Mesenchymal stem cell (in vitro differentiated cells and primary cell): ENCODE results near the gene LRRFIP1.
A peak's percentile ranks its signal among the peaks of the same experiment; 100 is the strongest.

Experiments used
- DNase-seq: peaks from one replicate; pipeline ENCODE4 v3.0.0-alpha.2; 2013
- H2AFZ ChIP-seq: one replicate; pipeline ENCODE4 v1.6.1; 2013; ENCODE audit warnings: low read depth, mild to moderate bottlenecking, control low read depth, inconsistent platforms, low read length, moderate library complexity
- H2AK5ac ChIP-seq: 2 replicates; pipeline ENCODE4 v1.6.1; 2013; ENCODE audit warnings: low read length, moderate library complexity, mild to moderate bottlenecking, inconsistent platforms; ENCODE audit not compliant: severe bottlenecking
- H2BK120ac ChIP-seq: one replicate; pipeline ENCODE4 v1.6.1; 2013; ENCODE audit warnings: low read depth, mild to moderate bottlenecking, inconsistent platforms, low read length, moderate library complexity
- H2BK12ac ChIP-seq, 2 experiments: one replicate each; pipeline ENCODE4 v1.6.1; 2013; ENCODE audit warnings: inconsistent platforms in 2 of 2, low read length in 2 of 2, mild to moderate bottlenecking in 2 of 2, moderate library complexity in 2 of 2, control low read depth in 1 of 2
- H2BK15ac ChIP-seq: one replicate; pipeline ENCODE4 v1.6.1; 2013; ENCODE audit warnings: mild to moderate bottlenecking, low read depth, inconsistent platforms; ENCODE audit not compliant: poor library complexity, severe bottlenecking
- H2BK5ac ChIP-seq: 2 replicates; pipeline ENCODE4 v1.6.1; 2013; ENCODE audit warnings: low read depth, mild to moderate bottlenecking, low read length, control low read depth, inconsistent platforms; ENCODE audit not compliant: poor library complexity, severe bottlenecking
- H3K14ac ChIP-seq, 2 experiments: one replicate each; pipeline ENCODE4 v1.6.1; 2013; ENCODE audit warnings: inconsistent platforms in 2 of 2, low read length in 2 of 2, control low read depth in 1 of 2, mild to moderate bottlenecking in 1 of 2, moderate library complexity in 1 of 2
- H3K18ac ChIP-seq, 2 experiments: one replicate each; pipeline ENCODE4 v1.6.1; 2013; ENCODE audit warnings: inconsistent platforms in 2 of 2, low read length in 2 of 2, control low read depth in 1 of 2, low read depth in 1 of 2, mild to moderate bottlenecking in 1 of 2
- H3K23ac ChIP-seq, 2 experiments: one replicate each; pipeline ENCODE4 v1.6.1; 2013; ENCODE audit warnings: inconsistent platforms in 2 of 2, low read length in 2 of 2, mild to moderate bottlenecking in 2 of 2, moderate library complexity in 2 of 2, control low read depth in 1 of 2
- H3K27ac ChIP-seq: 2 replicates; pipeline ENCODE4 v1.5.1; 2013; ENCODE audit warnings: mild to moderate bottlenecking, moderate library complexity, low read length, control low read depth, inconsistent platforms; ENCODE audit not compliant: poor library complexity, severe bottlenecking
- H3K27me3 ChIP-seq, 2 experiments: 2 replicates each; pipeline versions ENCODE4 v1.6.1 to v1.7.0; 2013; ENCODE audit warnings: low read length in 2 of 2, mild to moderate bottlenecking in 2 of 2, moderate library complexity in 2 of 2, control low read depth in 1 of 2, inconsistent platforms in 1 of 2; ENCODE audit not compliant: control insufficient read depth in 1 of 2, insufficient read depth in 1 of 2
- H3K36me3 ChIP-seq, 2 experiments: 2 replicates each; pipeline versions ENCODE4 v1.6.1 to v1.7.0; 2013; ENCODE audit warnings: low read length in 2 of 2, control low read depth in 1 of 2, inconsistent platforms in 1 of 2, low read depth in 1 of 2, mild to moderate bottlenecking in 1 of 2; ENCODE audit not compliant: insufficient read depth in 2 of 2, control insufficient read depth in 1 of 2
- H3K4ac ChIP-seq, 2 experiments: one replicate each; pipeline ENCODE4 v1.6.1; 2013; ENCODE audit warnings: inconsistent platforms in 2 of 2, low read length in 2 of 2, mild to moderate bottlenecking in 2 of 2, moderate library complexity in 2 of 2, control low read depth in 1 of 2, low read depth in 1 of 2
- H3K4me1 ChIP-seq: 2 replicates; pipeline ENCODE4 v1.6.1; 2013; ENCODE audit warnings: low read depth, low read length, control low read depth; ENCODE audit not compliant: control insufficient read depth, insufficient read depth
- H3K4me2 ChIP-seq: 2 replicates; pipeline ENCODE4 v1.6.1; 2013; ENCODE audit warnings: low read length, mild to moderate bottlenecking, inconsistent platforms; ENCODE audit not compliant: poor library complexity, severe bottlenecking
- H3K4me3 ChIP-seq, 2 experiments: 2 replicates each; pipeline versions ENCODE4 v1.5.1 to v1.7.0; 2013; ENCODE audit warnings: low read length in 2 of 2, mild to moderate bottlenecking in 2 of 2, control low read depth in 1 of 2, low read depth in 1 of 2; ENCODE audit not compliant: insufficient read depth in 1 of 2
- H3K79me1 ChIP-seq: replicated peaks from 2 replicates; pipeline ENCODE4 v1.6.1; 2013; ENCODE audit warnings: mild to moderate bottlenecking, control low read depth, low read length, inconsistent platforms; ENCODE audit not compliant: poor library complexity, severe bottlenecking
- H3K9ac ChIP-seq: 2 replicates; pipeline ENCODE4 v1.7.0; 2013; ENCODE audit warnings: mild to moderate bottlenecking, low read length, moderate library complexity
- H3K9me3 ChIP-seq: 2 replicates; pipeline ENCODE4 v1.7.0; 2013; ENCODE audit warnings: mild to moderate bottlenecking, low read length; ENCODE audit not compliant: control insufficient read depth
- H4K8ac ChIP-seq: one replicate; pipeline ENCODE4 v1.6.1; 2013; ENCODE audit warnings: inconsistent platforms, mild to moderate bottlenecking, low read length, moderate library complexity
- H4K91ac ChIP-seq: one replicate; pipeline ENCODE4 v1.6.1; 2013; ENCODE audit warnings: mild to moderate bottlenecking, low read length, inconsistent platforms
- WGBS: methylation state at CpG from one replicate; pipeline ENCODE4 v1.1.7; 2013; ENCODE audit warnings: mixed read lengths; 5-methylcytosine and 5-hydroxymethylcytosine counted together

The LRRFIP1 gene

DNA sequence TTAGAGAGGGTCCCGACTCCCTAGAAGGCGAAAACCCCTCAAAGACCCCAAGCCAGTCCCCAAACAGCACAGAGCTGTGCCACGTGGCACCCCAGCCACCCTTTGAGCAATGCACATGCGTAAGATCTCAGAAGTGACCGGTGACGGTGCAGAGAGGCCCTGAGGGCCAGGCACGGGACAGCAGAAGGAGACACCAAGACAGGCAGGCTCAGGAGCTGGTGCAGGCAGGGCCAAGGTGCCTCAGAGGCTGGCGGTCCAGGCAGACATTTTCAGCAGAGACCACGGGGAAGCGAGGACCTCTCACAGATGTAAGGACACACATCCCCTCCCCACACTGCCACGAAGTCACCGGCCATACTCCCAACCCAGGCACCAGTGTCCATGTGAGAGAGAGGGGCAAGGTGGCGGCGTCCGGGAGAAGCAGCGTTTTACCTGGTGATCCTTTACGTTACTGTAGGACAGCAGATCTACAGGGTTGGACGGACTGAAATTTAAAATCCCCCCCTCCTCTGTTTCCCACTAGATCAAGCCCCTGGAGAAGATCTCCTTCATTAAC lies 34.9 kb upstream of the LRRFIP1 start:
- H3K14ac ChIP-seq: peak overlapping the region in 1 of 2 experiments; percentile 23
- peak overlapping the region in 1 of 2 experiments; percentile 68 for H2BK12ac ChIP-seq
- no peak overlapping the region for H3K18ac ChIP-seq
- H3K4me1 ChIP-seq: peaks cover 31% of the 10 kb centered on the region
- H3K27ac ChIP-seq: no peak overlapping the region
- no peaks in the 10 kb centered on the region for H3K79me1 ChIP-seq
- no peak overlapping the region for H2AK5ac ChIP-seq
- no peak overlapping the region for H3K4me3 ChIP-seq
- no peaks in the 10 kb centered on the region for H3K36me3 ChIP-seq
- no peak for DNase-seq
- H3K23ac ChIP-seq: no peak overlapping the region
- H3K27me3 ChIP-seq: no peaks in the 10 kb centered on the region
- H3K9ac ChIP-seq: no peak overlapping the region
- H4K8ac ChIP-seq: no peak overlapping the region
- H2AFZ ChIP-seq: no peak overlapping the region
- peak overlapping the region; percentile 5 for H4K91ac ChIP-seq
- WGBS: 93% methylated on average over 17 of the region's 18 CpGs
- no peak overlapping the region for H2BK120ac ChIP-seq
- H2BK5ac ChIP-seq: no peak overlapping the region
- H3K4ac ChIP-seq: peak overlapping the region in 1 of 2 experiments; percentile 6
- no peak overlapping the region for H3K4me2 ChIP-seq
- H3K9me3 ChIP-seq: no peaks in the 10 kb centered on the region
- H2BK15ac ChIP-seq: no peak overlapping the region

DNA sequence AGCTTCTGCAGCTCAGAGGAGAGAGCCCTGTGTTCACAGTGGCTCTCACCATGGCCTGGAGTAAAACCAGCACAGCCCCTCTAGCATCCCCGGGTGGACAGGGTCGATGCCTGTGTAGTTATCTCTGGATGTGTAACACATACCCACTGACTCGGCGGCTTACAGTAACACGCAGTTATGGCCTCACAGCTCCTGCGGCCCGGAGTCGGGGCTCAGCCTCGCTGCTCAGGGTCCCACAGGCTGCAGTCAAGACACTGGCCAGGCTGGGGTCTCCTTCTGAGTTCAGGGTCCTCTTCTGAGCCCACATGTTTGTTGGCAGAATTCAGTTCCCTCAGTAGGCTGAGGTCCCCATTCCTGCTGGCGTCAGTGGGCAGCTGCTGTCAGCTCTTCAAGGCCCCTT lies 34.4 kb upstream of the LRRFIP1 start:
- Histone ChIP-seq H3K4me1 (peaks cover 31% of the 10 kb centered on the region), H3K27ac (no peak overlapping the region), H3K23ac (no peak overlapping the region), H3K18ac (no peak overlapping the region), H4K8ac (peak overlapping the region; percentile 27), H3K14ac (no peak overlapping the region), H3K9me3 (no peaks in the 10 kb centered on the region), H2BK12ac (peak overlapping the region; percentile 59 to 75), H2AFZ (no peak overlapping the region), H3K4me3 (no peak overlapping the region), H2BK120ac (no peak overlapping the region), H3K9ac (no peak overlapping the region), H3K36me3 (no peaks in the 10 kb centered on the region), H3K79me1 (no peaks in the 10 kb centered on the region), H4K91ac (peak overlapping the region; percentile 4), H2AK5ac (peak overlapping the region; percentile 71), H3K4me2 (no peak overlapping the region), H2BK15ac (no peak overlapping the region), H2BK5ac (no peak overlapping the region), H3K4ac (peak overlapping the region in 1 of 2 experiments; percentile 32), H3K27me3 (no peaks in the 10 kb centered on the region)
- DNase-seq: no peak
- 92% methylated on average over 10 of the region's 10 CpGs for WGBS

GRCh38 chr2:237593596-237594320 lies 33.6 kb upstream of the LRRFIP1 start:
- H3K14ac ChIP-seq: peak overlapping the region in 1 of 2 experiments; percentile 37
- H3K9ac ChIP-seq: no peak overlapping the region
- no peak overlapping the region for H2AFZ ChIP-seq
- H4K8ac ChIP-seq: peak overlapping the region; percentile 82
- peak overlapping the region in 1 of 2 experiments; percentile 83 for H3K4ac ChIP-seq
- H3K4me1 ChIP-seq: peaks cover 31% of the 10 kb centered on the region
- no peak overlapping the region for H3K4me2 ChIP-seq
- peak overlapping the region; percentile 56 for H2AK5ac ChIP-seq
- no peak overlapping the region for H3K4me3 ChIP-seq
- no peaks in the 10 kb centered on the region for H3K27me3 ChIP-seq
- H2BK15ac ChIP-seq: no peak overlapping the region
- H3K36me3 ChIP-seq: no peaks in the 10 kb centered on the region
- peak overlapping the region; percentile 42 to 69 for H2BK12ac ChIP-seq
- H2BK120ac ChIP-seq: peak overlapping the region; percentile 36
- no peaks in the 10 kb centered on the region for H3K79me1 ChIP-seq
- H3K9me3 ChIP-seq: no peaks in the 10 kb centered on the region
- DNase-seq: no peak
- peak overlapping the region; percentile 2 to 90 for H3K18ac ChIP-seq
- 78% methylated on average over 17 of the region's 17 CpGs for WGBS
- H2BK5ac ChIP-seq: no peak overlapping the region
- peak overlapping the region; percentile 5 for H4K91ac ChIP-seq
- H3K23ac ChIP-seq: no peak overlapping the region
- no peak overlapping the region for H3K27ac ChIP-seq

DNA sequence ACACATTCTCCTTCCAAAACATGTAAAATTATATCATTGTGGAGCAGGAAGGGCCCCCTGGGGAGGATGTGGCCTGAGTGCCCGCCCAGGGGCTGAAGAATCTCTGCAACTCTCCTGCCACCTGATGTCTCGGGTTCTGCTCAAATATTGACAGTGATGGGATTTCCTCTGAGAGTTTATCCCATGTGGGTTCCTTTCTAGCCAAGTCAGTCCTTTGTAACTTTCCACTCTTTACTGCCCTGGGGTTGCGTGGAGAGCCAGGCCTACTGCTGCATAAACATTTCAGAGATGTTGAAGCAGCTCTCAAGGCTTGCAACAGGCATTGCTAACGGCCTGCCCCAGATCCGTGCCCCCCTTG lies 32.9 kb upstream of the LRRFIP1 start:
- peak overlapping the region; percentile 77 for H4K91ac ChIP-seq
- H3K23ac ChIP-seq: no peak overlapping the region
- H3K4me1 ChIP-seq: peaks cover 31% of the 10 kb centered on the region
- no peak overlapping the region for H2BK15ac ChIP-seq
- WGBS: 19% methylated on average over 5 of the region's 5 CpGs
- H3K27me3 ChIP-seq: no peaks in the 10 kb centered on the region
- H2BK5ac ChIP-seq: no peak overlapping the region
- DNase-seq: peak; percentile 87
- peak overlapping the region; percentile 88 for H2BK120ac ChIP-seq
- H2BK12ac ChIP-seq: no peak overlapping the region
- H3K9me3 ChIP-seq: no peaks in the 10 kb centered on the region
- H3K18ac ChIP-seq: peak overlapping the region; percentile 9 to 86
- no peak overlapping the region for H3K4ac ChIP-seq
- H3K9ac ChIP-seq: no peak overlapping the region
- no peak overlapping the region for H2AK5ac ChIP-seq
- no peak overlapping the region for H3K4me3 ChIP-seq
- no peak overlapping the region for H4K8ac ChIP-seq
- no peaks in the 10 kb centered on the region for H3K36me3 ChIP-seq
- H3K79me1 ChIP-seq: no peaks in the 10 kb centered on the region
- H2AFZ ChIP-seq: no peak overlapping the region
- no peak overlapping the region for H3K14ac ChIP-seq
- H3K27ac ChIP-seq: peak overlapping the region; percentile 59
- H3K4me2 ChIP-seq: no peak overlapping the region
